Astrocyte of the spinal cord (primary cell): ENCODE measurements around the gene KLF1.
"Not testable (repeated sequence)": the region's sequence is repeated elsewhere in the genome, so short reads cannot be mapped to it uniquely, and the experiment has no call there.

Experiments used
- DNase-seq: peaks from one replicate; pipeline ENCODE4 v3.0.0; 2011; ENCODE audit warnings: low read depth, low spot score
- H3K4me3 ChIP-seq: 2 replicates; pipeline ENCODE4 v1.5.1; 2011; ENCODE audit warnings: low read depth, mild to moderate bottlenecking, low read length, moderate library complexity
- CTCF ChIP-seq: IDR thresholded peaks from 2 replicates; pipeline ENCODE4 v1.5.1; 2012; ENCODE audit warnings: low read depth, mild to moderate bottlenecking, low read length, inconsistent platforms
- in situ Hi-C: cut with HindIII; loops from 2 replicates; pipeline ENCODE4 v1.10.0; 2017; ENCODE audit warnings: low sequenced_read_pairs

KLF1 gene

GRCh38 chr19:12930002-12930645 is 43.1 kb upstream of the KLF1 start:
- no peak for DNase-seq
- no peak overlapping the region for H3K4me3 ChIP-seq
- in situ Hi-C loops, result no loop called here
- TF ChIP-seq CTCF, result no peak

GRCh38 chr19:12924621-12925310 is 37.8 kb upstream of the KLF1 start:
- no peak for DNase-seq
- H3K4me3 ChIP-seq, result no peak overlapping the region
- TF ChIP-seq CTCF, result no peak
- in situ Hi-C loops, result no loop called here

- no peak for DNase-seq
- no peak overlapping the region for H3K4me3 ChIP-seq
- no peak for TF ChIP-seq CTCF
- in situ Hi-C loops, result no loop called here
These were observed 36.0 kb upstream of the KLF1 start for GRCh38 chr19:12922959-12923358.

- in situ Hi-C loops, result no loop called here
- no peak for TF ChIP-seq CTCF
- H3K4me3 ChIP-seq, result no peak overlapping the region
- no peak for DNase-seq
These were observed 34.0 kb upstream of the KLF1 start for GRCh38 chr19:12921047-12921446.

GRCh38 chr19:12918253-12918652 is 31.3 kb upstream of the KLF1 start:
- in situ Hi-C loops, result no loop called here
- no peak overlapping the region for H3K4me3 ChIP-seq

GRCh38 chr19:12915860-12916259 is 28.9 kb upstream of the KLF1 start:
- H3K4me3 ChIP-seq, DNase-seq, in situ Hi-C loops: not testable (repeated sequence)

More at GRCh38 chr19:12918253-12918652, 31.3 kb upstream of the KLF1 start:
- no peak for TF ChIP-seq CTCF
- DNase-seq, result no peak
